HG03457 (cell line): ENCODE measurements around the gene PGAM2.

Experiments
- ATAC-seq: cut with Tn5 transposase; IDR thresholded peaks from one replicate; pipeline ENCODE4 v1.9.1; 2021; ENCODE audit warnings: moderate number of reproducible peaks; ENCODE audit not compliant: unreplicated experiment

The PGAM2 gene

DNA sequence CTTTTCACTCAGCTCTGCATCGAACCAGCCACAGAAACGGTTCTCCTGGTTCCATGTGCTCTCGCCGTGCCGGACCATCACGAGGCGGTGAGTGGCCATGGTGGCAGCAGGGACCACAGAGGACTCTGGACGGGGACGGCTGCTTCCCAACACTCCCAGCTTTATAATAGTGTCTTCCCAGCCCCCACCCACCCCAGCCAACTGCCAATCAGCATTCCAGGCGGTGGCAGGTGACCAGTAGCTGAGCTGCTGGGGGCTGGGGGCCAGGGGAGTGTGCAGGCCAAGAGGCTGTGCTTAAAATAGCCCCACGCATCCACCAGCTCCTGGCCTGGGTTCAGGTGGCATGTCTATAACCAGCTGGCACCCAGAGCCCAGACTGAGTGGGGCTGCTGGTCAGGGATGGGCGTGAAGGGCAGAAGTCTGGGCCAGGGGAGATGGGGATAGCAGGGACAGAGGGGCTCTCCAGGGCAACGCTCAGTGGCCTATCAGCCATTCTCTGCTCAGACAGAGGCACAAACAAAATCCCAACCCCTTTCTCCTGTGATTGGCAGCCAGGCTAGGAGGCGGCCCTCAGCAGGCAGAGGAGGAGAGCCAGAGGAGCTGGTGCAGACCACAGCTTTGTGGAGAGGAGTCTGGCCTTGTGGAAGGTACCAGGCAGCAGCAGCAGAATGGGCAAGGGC, at the start of gene PGAM2:
Gene PGAM2 (minus strand): TSS at position 137 of the 680 bp plus-strand sequence. CDS start 38 bp downstream, at position 99.
- ATAC-seq: no peak

DNA sequence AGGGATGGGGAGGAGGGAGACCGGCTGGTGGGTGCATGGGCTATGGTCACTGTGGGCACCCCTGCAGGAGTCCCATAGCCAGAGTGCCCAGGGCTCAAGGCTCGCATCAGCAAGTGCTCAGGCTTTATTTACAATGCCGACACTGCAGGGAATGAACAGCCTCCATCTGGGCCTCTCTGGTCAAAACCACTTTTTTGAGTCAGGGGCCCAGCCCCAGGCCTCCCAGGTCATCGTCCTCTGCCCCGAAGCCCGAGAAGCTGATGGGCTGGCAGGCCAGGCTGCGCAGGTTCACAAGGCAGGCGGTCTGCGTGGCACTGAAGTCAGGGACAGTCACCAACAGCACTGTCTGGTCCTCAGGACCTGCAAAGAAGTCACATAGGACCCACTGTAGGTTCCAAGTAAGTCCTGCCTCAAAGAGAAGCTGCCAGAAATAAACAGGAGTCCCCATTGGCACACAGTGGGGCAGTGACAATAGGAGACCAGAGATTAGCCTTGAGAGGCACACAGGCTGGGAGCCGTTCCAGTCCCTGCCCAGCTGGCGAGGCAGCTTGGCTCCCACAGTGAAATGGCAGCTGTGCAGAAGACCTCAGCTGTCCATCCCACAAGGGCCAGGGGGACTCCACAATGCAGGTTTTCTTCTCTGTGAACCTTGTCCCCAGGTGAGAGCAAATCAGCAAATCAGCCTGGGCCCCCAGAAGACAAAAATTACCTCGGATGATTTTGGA, 49.4 kb upstream of the PGAM2 start:
- ATAC-seq: no peak

DNA sequence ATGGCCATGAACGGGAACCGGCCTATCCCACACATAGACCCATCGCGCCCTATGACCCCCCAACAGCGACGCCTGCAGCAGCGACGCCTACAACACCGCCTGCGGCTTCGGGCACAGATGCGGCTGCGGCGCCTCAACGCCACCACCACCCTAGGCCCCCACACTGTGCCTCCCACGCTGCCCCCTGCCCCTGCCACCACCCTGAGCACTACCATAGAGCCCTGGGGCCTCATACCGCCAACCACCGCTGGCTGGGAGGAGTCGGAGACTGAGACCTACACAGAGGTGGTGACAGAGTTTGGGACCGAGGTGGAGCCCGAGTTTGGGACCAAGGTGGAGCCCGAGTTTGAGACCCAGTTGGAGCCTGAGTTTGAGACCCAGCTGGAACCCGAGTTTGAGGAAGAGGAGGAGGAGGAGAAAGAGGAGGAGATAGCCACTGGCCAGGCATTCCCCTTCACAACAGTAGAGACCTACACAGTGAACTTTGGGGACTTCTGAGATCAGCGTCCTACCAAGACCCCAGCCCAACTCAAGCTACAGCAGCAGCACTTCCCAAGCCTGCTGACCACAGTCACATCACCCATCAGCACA, 48.5 kb upstream of the PGAM2 start:
- ATAC-seq: no peak

DNA sequence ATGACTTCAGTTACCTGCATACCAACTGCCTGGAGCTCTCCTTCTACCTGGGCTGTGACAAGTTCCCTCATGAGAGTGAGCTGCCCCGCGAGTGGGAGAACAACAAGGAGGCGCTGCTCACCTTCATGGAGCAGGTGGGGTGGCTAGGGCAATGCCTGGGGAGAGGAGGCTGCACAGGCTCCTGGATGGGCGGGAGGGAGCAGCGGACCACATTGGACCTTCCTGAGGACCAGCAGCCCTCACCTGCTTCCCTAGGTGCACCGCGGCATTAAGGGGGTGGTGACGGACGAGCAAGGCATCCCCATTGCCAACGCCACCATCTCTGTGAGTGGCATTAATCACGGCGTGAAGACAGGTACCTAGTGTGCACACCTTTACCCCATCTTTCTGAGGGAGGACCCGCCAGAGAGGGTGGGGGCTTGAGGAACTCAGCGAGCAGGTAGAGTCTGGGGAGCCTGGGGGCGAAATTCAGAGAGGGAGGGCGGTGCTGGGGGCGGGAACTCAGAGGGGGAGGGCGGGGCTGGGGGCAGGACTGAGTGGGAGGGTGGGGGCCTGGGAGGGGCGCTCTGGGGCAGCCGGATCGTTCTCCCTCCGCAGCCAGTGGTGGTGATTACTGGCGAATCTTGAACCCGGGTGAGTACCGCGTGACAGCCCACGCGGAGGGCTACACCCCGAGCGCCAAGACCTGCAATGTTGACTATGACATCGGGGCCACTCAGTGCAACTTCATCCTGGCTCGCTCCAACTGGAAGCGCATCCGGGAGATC, 47.8 kb upstream of the PGAM2 start:
- ATAC-seq: no peak

DNA sequence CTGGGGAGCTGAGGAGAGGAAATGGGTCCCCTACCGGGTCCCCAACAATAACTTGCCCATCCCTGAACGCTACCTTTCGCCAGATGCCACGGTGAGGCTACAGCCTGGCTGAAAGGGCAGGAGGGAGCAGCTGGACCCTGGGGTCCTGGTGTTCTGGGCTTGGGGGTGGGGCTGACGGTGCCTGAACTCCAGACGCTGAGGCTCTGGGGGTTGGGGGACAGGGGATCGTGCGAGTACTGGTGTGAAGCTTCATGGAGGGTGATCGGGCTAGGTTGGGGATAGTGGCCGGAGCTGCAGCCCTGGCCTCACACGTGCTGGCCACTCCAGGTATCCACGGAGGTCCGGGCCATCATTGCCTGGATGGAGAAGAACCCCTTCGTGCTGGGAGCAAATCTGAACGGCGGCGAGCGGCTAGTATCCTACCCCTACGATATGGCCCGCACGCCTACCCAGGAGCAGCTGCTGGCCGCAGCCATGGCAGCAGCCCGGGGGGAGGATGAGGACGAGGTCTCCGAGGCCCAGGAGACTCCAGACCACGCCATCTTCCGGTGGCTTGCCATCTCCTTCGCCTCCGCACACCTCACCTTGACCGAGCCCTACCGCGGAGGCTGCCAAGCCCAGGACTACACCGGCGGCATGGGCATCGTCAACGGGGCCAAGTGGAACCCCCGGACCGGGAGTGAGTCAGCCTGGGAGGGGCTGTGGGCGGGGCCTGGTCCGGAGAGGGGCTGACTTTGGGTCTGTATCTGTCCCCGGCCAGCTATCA, 47.0 kb upstream of the PGAM2 start:
- ATAC-seq: no peak

DNA sequence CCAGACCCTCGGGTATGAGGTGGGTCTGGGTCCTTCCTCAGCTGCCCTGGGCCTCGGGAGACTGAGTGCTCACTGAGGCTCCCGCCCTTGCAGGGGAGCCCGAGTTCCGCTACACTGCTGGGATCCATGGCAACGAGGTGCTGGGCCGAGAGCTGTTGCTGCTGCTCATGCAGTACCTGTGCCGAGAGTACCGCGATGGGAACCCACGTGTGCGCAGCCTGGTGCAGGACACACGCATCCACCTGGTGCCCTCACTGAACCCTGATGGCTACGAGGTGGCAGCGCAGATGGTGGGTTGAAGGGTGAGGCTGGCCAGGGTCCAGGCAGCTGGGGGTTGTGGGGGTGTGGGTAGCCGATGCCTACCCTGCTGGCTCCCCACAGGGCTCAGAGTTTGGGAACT, 46.4 kb upstream of the PGAM2 start:
- ATAC-seq: no peak

DNA sequence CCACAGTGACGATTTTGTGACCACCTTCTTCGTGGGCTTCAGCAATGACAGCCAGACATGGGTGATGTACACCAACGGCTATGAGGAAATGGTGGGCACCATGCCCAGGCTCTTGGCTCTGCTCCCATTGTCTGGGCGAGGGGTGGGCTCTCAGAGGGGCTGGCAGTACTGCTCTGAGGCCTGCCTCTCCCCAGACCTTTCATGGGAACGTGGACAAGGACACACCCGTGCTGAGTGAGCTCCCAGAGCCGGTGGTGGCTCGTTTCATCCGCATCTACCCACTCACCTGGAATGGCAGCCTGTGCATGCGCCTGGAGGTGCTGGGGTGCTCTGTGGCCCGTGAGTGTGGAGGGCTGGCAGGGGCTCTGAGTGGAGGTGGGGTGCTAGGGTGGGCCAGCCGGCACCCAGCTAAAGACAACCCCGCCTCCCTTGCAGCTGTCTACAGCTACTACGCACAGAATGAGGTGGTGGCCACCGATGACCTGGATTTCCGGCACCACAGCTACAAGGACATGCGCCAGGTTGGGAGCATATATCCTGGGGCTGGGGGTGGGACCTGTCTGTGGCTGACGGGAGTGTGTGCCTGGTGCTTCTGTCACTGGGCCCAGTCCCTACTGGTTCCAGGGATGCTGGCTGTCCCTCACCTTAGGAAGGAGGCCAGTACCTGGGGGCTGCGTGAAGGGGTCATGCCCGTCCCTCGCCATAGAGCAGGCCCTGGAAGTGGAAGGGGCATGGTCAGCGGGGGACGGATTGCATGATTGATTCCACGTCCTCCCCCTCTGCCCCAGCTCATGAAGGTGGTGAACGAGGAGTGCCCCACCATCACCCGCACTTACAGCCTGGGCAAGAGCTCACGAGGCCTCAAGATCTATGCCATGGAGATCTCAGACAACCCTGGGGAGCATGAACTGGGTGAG, 45.6 kb upstream of the PGAM2 start:
- no peak for ATAC-seq

DNA sequence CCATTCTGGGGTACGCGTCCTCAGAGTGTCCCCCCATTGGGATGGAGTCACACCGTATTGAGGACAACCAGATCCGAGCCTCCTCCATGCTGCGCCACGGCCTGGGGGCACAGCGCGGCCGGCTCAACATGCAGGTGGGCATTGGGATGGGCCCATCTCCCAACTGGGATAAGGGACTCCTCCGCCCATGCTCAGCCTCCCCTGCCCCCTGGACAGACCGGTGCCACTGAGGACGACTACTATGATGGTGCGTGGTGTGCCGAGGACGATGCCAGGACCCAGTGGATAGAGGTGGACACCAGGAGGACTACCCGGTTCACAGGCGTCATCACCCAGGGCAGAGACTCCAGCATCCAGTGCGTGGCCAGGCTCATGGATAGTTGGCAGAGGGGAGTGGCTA, 44.6 kb upstream of the PGAM2 start:
- ATAC-seq: no peak

DNA sequence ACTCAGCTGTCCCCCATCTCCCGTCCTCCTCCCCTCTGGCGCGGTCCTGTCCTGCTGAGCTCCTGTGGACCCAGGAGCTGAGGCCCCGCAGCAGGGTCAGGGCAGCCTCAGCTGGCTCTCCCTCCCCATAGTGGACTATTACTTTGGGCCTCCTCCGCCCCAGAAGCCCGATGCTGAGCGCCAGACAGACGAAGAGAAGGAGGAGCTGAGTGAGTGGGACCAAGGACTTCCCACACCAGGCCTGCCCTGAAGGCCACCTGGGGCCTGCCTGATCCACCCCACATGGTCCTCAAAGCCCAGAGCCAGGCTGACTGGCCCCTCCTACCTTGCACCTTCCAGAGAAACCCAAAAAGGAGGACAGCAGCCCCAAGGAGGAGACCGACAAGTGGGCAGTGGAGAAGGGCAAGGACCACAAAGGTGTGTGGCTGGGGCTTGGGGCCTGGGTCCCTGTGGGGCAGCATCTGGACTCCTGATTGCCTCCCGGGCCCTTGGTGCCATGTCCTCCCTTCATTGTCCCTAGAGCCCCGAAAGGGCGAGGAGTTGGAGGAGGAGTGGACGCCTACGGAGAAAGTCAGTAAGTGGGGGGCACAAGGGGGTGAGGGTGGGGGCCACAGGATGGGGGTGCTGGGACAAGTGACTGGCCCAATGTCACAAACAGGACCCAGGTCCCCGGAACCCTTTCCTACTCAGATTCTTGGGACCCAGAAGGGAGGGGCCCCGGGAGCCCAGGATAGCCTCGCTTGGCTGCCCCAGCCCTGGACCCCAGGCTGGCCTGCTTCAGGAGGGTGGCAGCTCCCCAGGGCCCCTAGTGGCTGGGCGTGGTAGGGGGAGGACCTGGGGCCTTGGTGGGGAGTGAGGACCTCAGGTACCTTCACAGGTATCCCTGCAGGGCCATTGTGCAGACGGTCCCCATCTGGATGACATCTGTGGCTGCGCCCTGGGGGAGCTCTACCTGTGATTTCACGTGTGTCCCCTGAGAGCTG, 43.7 kb upstream of the PGAM2 start:
- no peak for ATAC-seq

DNA sequence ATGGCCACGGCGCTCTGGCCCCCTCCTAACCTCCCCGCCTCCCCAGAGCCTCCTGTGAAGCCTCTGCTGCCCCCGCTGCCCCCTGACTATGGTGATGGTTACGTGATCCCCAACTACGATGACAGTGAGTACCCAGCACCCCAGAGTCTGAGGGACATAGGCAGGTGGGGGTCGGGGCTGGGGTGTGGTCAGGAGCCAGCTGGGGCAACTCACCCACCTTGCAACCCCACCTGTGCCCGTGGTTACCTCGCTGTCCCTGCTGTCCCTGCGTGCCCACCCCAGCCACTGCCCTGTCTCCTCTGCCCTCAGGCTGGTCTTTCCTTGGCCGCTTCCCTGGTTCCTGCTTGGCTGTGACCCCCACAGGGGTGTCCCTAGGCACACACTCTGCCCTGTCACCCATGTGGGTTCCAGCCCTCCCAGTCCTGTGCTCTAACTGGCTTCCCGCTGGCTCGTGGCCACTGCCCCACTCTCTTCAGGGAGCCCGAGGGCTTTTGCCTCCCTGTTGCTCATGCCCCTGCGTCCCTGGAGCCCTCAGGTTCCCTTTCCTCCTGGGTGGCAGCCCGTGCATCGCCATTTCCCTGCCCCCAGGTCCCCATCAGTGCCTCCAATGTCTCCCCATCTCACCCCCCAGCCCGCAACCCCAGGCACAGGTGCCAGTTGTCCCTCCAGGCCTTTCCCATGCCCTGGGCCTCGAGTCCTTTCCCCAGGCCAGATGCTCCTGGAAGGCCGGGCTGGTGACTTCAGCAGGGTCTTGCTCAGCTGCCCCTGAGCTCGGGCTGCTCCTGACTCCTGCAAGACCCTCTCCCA, 42.8 kb upstream of the PGAM2 start:
- no peak for ATAC-seq

DNA sequence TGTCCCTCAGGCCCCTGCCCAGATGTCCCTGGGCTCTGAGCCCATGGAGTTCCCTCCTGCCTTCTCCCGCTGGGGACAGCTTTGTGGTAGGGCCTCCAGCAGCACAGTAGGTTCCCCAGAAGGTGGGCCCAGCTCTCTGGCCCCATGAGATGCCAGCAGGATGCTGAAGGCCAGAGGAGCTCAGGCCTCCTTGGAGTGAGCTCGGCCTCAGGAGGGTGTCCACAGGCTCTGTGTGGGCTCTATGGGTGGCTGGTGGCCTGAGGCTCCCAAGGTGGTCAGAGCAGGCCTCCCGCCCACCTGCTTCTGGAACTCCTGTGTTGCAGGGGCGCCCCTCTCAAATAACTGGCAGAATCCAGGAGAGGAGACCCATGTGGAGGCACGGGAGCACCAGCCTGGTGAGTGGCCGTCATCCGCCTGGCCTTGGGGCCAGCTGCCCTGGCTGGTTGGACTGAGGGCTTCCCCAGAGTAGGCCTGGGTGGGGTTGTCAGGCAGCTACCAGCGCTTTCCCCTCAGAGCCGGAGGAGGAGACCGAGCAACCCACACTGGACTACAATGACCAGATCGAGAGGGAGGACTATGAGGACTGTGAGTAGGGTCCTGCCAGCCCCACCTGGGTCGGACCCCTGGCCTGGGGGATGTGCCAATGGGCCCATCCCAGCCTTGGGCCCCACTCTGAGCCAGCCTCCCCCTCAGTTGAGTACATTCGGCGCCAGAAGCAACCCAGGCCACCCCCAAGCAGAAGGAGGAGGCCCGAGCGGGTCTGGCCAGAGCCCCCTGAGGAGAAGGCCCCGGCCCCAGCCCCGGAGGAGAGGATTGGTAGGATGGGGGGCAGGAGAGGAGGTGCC, 42.0 kb upstream of the PGAM2 start:
- no peak for ATAC-seq

DNA sequence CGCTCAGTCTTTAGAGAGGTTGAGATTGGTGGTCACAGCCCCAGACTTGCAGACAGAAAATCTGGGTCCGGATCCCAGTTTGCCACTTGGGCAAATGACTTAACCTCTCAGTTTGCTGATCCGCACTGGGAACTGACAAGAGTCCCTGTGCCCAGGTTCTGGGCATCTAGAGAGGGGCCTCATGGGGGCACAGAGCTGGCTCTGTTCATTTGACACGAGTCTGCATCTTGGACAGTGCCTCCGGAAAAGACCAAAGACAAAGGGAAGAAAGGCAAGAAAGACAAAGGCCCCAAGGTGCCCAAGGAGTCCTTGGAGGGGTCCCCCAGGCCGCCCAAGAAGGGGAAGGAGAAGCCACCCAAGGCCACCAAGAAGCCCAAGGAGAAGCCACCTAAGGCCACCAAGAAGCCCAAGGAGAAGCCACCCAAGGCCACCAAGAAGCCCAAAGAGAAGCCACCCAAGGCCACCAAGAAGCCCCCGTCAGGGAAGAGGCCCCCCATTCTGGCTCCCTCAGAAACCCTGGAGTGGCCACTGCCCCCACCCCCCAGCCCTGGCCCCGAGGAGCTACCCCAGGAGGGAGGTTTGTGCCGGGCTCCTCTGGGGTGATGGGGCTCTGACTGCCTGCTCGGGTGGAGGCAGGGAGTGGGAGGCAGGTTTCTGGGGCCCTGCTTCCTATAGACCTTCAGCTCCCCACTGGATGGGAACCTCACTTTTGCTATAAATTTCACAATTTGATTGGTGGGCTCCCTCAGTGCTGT, 41.1 kb upstream of the PGAM2 start:
- no peak for ATAC-seq

DNA sequence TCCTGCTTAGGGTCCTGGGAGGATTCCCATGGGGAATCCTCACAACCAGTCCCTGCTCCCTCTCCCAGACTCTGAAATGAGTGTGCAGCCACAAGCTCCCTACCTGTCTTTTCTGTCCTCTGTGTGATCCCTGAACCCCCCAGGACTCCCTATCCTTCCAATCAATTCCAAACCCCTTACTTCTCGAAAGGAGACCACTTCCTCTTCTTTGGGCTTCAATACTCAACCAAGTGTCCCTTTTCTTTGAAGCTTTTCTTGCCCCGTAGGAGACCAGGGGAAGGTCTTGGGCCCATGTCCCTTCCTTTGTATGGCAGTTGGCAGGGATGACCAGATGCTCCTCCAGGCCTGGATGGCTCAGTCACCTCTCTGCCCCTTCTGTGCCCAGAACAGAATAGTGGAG, 40.5 kb upstream of the PGAM2 start:
- ATAC-seq: no peak

DNA sequence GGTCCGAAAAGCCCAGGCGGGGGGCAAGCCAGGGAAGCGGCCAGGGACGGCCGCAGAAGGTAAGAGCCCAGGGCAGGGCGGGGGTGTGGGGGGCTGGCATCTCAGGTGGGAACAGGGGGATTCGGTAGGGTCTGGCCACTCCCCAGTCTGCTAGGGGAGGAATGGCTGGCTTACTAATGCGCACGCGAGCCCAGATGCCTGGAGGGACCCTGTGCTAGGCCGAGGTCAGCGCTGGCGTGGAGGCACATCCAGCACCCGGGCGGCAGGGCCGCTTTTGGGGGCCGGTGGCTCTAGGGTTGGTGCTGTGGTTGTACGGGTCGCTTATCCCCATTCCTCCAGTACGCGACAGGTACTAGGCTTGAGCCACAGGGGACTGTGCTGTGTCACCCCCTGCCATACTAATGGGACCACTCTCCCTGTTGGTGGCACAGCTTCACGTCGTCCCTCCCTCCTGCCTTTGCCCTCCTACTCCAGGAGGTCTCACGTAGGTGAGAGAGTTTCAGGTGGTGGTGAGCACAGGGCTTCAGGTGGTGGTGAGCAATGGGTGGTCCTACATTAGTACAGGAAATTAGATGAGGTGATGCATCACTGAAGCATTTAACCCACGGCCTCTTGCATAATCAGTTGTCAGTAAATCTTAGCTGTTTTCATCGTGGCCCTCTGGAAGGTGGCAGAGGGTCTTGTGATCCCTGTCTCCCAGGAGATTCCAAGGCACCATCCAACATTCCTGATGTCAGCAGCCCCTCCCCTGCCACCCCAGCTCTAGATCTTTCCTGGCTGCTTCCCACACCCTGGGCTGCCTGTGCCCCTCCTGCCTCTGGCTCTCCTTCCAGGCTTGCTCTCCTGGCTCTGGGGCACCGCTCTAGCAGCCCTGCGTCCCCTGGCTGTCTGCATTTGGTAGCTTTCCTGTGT, 39.7 kb upstream of the PGAM2 start:
- no peak for ATAC-seq
